Neural cell (in vitro differentiated cells): ENCODE measurements around the gene GALNT13.

Experiments
- CTCF ChIP-seq: fragments of 450-650 bp; IDR thresholded peaks from 2 replicates; pipeline ENCODE4 v1.5.1; 2014; ENCODE audit warnings: antibody characterized with exemption, mild to moderate bottlenecking, moderate library complexity; ENCODE audit not compliant: poor library complexity, severe bottlenecking
- POLR2AphosphoS5 ChIP-seq: IDR thresholded peaks from 2 replicates; pipeline ENCODE4 v1.6.1; 2012
- TAF1 ChIP-seq: IDR thresholded peaks from 2 replicates; pipeline ENCODE4 v1.6.1; 2012; ENCODE audit warnings: low read depth
- TF ChIP-seq, protein P1 (sequence below): IDR thresholded peaks from 2 replicates; pipeline ENCODE4 v1.6.1; 2012; ENCODE audit warnings: borderline replicate concordance

DNA sequence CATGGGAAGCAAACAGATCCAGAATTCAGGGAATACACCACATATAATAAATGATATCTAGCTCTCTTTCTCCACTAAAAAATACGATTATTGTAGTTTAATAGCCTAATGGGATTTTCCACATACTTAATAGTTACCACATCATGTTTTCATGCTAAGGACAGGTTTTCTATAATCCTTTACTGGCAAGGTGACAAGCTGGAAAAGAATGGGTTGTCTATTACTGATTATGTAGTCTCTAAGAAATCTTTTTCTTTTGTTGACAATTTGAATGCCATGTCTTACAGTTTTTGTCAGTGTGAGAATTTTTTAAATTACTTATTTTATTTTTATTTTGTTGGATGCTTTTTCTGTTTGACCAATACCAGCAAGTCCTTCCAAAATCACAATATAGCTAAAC is 177.8 kb downstream of the GALNT13 start:
- TF ChIP-seq, protein P1, sequence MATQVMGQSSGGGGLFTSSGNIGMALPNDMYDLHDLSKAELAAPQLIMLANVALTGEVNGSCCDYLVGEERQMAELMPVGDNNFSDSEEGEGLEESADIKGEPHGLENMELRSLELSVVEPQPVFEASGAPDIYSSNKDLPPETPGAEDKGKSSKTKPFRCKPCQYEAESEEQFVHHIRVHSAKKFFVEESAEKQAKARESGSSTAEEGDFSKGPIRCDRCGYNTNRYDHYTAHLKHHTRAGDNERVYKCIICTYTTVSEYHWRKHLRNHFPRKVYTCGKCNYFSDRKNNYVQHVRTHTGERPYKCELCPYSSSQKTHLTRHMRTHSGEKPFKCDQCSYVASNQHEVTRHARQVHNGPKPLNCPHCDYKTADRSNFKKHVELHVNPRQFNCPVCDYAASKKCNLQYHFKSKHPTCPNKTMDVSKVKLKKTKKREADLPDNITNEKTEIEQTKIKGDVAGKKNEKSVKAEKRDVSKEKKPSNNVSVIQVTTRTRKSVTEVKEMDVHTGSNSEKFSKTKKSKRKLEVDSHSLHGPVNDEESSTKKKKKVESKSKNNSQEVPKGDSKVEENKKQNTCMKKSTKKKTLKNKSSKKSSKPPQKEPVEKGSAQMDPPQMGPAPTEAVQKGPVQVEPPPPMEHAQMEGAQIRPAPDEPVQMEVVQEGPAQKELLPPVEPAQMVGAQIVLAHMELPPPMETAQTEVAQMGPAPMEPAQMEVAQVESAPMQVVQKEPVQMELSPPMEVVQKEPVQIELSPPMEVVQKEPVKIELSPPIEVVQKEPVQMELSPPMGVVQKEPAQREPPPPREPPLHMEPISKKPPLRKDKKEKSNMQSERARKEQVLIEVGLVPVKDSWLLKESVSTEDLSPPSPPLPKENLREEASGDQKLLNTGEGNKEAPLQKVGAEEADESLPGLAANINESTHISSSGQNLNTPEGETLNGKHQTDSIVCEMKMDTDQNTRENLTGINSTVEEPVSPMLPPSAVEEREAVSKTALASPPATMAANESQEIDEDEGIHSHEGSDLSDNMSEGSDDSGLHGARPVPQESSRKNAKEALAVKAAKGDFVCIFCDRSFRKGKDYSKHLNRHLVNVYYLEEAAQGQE, result no peak
- TF ChIP-seq CTCF, result no peak
- peak; percentile 66 for TF ChIP-seq POLR2AphosphoS5
- no peak for TF ChIP-seq TAF1
